GM18511 (cell line): ENCODE data around the gene WDR43.

Source experiments
- ATAC-seq: cut with Tn5 transposase; IDR thresholded peaks from one replicate; pipeline ENCODE4 v1.9.1; 2021; ENCODE audit warnings: mild to moderate bottlenecking, moderate library complexity; ENCODE audit not compliant: unreplicated experiment

Gene WDR43

GRCh38 chr2:28894470-28895188 lies at the start of gene WDR43:
TSS of gene WDR43 (plus strand) at chr2:28894667. CDS start at chr2:28894699, 32 bp downstream.
- peak; percentile 84 for ATAC-seq

DNA sequence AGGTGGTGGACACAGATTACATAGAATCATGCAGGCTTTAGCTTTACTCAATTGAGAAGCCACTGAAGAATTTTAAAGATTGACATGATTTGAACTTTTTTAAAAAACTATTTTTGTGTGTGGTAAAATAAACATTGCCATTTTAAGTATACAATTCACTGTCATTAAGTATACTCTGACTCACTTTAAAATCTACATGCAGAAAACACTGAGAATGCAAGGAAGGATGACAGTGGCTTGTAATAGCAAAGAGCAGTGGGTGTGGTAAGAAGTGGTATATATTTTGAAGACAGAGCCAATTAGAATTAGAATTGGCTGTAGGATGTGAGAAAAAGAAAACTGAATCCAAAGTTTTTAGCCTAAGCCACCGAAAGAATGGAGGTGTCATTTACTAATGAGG lies 39.3 kb upstream of the WDR43 start:
- no peak for ATAC-seq

DNA sequence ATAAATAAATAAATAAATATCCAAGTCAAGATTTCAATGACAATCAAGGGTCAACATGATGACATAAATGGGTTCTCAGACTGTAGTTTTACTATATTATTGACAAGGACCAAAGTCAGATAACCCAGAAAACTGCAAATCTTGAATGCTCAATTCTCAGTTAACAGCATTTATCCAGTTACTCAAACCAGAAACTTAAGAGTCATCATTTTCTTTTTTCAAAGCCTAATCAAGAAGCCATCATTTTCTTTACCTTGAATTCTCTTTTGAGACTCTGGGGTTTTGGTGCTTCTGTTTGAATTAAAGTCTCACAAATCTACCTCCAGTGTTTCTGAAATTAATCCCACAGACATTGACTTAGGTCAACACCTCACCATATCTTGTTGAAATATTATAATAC lies 38.5 kb upstream of the WDR43 start:
- no peak for ATAC-seq

- ATAC-seq, result no peak
Observed at GRCh38 chr2:28868611-28869010, 25.9 kb upstream of the WDR43 start.

DNA sequence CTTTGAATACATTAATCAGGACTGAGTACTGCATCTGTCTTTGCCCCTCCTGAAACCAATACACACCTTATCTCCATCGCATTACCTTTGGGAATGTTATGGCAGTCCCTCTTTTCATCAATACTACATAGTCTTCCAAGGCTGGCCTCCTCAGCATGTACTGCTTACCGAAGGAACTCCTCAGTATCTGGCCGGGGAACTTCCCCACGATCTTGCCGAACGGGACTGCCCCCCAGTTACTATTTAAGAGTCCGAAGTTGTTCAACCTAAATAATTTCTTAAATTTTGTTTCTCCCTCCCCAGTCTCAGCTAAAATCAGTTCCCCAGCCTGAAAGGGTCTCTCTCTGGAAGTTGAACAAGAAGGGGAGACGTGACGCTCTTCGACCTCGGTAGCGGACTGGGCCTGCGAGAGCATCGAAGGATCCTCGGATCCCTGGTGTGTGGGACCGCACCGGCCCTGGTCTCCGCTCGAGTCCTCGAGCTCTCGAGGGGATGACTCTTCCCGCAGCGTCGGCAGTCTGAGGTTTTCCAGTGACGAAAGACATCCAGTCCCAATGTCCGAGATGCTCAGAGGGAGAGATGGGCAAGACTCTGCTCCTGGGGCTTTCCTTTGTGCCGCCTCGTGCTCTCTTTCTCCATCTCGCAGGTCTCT lies 24.8 kb upstream of the WDR43 start:
- ATAC-seq, result peak; percentile 32

- peak; percentile 97 for ATAC-seq
Observed at GRCh38 chr2:28870146-28870891, 24.1 kb upstream of the WDR43 start, which contains the start of gene TRMT61B. TSS of gene TRMT61B (minus strand) at chr2:28870309. CDS start at chr2:28870277, 32 bp downstream.

DNA sequence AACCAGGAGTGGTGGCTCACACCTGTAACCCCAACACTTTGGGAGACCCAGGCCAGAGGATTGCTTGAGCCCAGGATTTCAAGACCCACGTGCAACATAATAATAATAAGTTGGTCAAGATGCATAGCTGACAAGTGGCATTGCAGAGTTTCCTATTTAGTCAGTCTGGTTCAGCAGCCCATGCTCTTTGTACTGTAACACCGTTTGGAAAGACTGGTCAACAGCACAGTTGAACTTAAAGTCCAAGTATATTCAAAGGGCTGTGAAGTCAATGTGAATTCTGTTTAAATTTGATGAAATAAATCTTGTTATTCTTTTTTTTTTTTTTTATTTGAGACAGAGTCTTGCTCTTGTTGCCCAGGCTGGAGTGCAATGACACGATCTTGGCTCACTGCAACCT lies 22.8 kb upstream of the WDR43 start:
- no peak for ATAC-seq

- no peak for ATAC-seq
Observed at GRCh38 chr2:28880193-28880592, 14.3 kb upstream of the WDR43 start.

- no peak for ATAC-seq
Observed at GRCh38 chr2:28893488-28893887, 979 bp upstream of the WDR43 start.

DNA sequence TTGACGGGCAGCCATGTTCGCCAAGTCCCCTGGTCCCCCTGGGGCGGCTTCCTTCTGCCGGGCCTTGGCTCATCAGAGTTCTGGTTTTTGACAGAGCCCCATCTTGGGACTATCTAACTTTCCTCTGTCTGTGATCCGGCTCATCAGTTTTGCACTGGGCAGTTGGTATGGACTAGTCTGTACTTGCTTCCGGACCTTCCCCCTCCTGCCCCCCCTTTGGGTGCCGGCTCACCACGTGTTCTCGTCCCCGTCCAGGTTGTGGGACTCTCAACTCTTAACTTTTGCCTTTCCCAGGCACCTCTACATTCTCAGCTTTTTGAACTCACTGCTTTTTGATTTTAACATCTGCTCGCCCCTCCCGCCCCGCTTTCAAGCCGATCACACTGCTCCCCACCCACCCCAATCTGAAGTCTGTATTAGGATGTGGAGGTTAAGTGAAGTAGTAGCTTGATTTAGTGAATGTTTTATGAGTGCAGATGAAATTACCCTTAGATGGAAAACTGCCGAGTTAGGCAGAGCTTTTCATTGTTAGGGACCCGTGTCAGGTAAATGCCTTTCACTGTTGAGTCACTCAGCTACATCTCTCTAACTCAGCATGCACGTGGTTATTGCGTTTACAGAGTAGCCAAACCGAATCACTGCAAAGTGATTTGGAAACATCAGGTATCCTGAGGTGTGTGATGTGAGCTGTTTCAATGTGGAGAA lies 874 bp downstream of the WDR43 start:
- peak; percentile 44 for ATAC-seq

DNA sequence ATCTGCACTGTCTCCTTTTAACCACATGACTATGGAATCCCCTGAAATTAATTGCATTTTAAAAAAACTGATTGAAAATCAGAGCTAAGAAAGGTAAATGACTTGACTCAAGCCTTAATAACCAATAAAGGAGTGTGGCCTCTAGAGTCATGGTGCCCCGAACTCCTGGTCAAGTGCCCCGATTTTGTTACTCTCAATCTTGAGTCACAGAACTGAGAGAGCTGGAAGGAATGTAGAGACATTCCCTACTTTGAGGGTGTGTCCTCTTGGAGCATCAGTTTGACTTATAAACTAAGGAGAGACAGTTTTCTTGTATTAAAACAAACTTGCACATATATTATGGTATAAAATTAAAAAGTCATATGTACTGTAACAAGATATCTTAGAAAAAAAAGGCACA lies 2.4 kb downstream of the WDR43 start:
- ATAC-seq, result no peak

- ATAC-seq, result no peak
Observed at GRCh38 chr2:28898048-28898447, 3.6 kb downstream of the WDR43 start.

DNA sequence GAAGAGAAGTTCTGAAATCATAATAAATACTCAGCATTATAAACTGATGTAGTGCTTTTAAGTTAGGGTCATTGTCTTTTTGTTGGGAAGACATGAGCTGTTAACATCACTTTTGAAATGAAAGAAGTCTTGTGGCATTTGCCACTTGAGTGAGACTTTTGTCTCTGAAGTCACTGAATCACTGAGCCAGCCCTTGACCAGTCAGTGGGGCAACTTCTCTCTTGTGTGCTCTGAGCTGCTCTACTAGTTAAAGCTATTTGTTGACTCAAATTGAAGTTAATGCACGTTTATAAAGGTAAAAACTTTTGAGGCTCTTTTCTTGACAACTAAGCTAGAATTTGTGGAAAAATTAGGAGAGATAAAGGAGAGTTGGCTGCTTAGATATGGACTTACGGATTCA lies 6.7 kb downstream of the WDR43 start:
- no peak for ATAC-seq

GRCh38 chr2:28901841-28902240 lies 7.4 kb downstream of the WDR43 start:
- ATAC-seq, result no peak

DNA sequence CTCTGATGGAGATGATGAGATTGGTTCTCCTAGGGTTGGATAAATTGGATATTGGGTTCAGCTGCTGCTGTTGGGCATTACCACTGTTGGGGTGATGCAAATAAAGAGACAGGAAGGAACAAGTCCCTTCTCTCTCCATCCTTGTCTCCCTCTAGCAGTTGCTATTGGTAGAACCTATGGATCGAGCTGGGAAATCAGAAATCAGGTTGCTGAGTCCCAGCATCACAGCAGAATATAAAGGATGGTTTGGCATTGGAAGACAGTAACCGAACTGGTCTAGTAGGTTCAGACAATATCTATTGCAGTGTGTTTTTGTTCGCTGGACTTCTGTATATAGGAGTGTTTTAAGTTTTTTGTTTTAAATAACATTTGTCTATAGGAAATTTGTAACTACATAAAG lies 8.1 kb downstream of the WDR43 start:
- ATAC-seq, result no peak

GRCh38 chr2:28904295-28904694 lies 9.8 kb downstream of the WDR43 start:
- ATAC-seq, result no peak

GRCh38 chr2:28904802-28905457 lies 10.5 kb downstream of the WDR43 start:
- ATAC-seq, result no peak

DNA sequence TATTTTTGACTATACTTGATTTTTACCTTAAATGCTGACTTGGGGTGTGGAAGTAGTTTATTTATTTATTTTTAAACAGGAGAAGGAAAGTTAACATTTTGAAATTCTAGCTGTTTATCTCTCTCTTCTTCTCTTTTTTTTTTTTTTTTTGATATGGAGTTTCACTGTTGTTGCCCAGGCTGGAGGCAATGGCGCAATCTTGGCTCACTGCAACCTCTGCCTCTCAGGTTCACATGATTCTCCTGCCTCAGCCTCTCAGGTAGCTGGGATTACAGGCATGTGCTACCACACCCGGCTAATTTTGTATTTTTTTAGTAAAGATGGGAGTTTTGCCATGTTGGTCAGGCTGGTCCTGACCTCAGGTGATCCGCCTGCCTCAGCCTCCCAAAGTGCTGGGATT lies 11.1 kb downstream of the WDR43 start:
- no peak for ATAC-seq

DNA sequence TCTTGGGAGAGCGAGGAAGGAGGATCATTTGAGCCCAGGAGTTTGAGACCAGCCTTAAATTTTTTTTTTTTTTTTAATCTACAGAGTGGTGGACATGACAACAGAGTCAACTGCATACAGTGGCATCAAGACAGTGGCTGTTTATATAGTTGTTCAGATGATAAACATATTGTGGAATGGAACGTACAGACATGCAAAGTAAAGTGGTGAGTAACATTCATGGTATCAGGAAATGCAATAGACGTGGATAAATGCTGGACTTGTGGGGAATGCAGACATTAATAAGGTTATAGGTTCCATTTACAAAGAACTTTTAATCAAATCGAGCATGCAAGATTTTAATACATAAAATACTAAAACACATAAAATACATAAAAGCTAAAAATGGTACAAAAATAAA lies 11.9 kb downstream of the WDR43 start:
- ATAC-seq, result no peak

GRCh38 chr2:28906821-28907220 lies 12.4 kb downstream of the WDR43 start:
- no peak for ATAC-seq

GRCh38 chr2:28908172-28908571 lies 13.7 kb downstream of the WDR43 start:
- ATAC-seq, result no peak
